NT2/D1 (cell line): ENCODE results near the gene MCM8.

ENCODE experiments used
- SUZ12 ChIP-seq: IDR thresholded peaks from 2 replicates; pipeline ENCODE4 v1.6.1; 2011; ENCODE audit not compliant: insufficient read length, insufficient read depth; ENCODE audit errors: extremely low read depth
- YY1 ChIP-seq: IDR thresholded peaks from 2 replicates; pipeline ENCODE4 v1.6.1; 2011; ENCODE audit not compliant: insufficient read length, insufficient read depth
- ZNF274 ChIP-seq: IDR thresholded peaks from 2 replicates; pipeline ENCODE4 v1.6.1; 2011; ENCODE audit warnings: mild to moderate bottlenecking, low read depth, low read length

- TF ChIP-seq YY1 (no peak), ZNF274 (no peak), SUZ12 (no peak)
These were observed 57.8 kb downstream of the MCM8 start for GRCh38 chr20:6008254-6008653.
